ENCODE results near the gene ASPDH. TPM values are rescaled to one million over a fixed set of nuclear protein-coding genes. Genes with fewer than 3 reads are reported as not detected.
A peak's percentile ranks its signal among the peaks of the same experiment; 100 is the strongest.

ASPDH gene
- total RNA-seq, 1 experiment from 2014 or later: not detected

DNA sequence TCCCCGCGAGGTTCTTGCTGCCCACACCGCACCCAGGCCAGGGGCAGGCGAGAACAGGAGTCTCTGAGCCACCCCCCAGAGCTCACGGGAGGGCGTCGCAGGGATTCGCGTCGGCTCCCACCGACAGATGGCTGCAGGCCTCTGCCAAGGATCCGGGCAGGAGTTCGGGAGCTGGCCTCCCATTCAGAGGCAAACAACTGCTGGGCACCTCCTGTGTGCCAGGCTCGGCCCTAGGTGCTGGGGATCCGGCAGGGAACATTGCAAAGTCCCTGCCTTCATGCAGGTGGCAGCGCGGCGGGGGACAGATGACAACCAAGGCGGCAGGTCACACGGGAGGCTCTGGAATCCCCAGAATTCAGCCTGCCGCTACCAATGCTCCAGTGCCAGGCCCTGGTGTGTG, 29.2 kb upstream of the ASPDH start:
- Histone ChIP-seq H3K9me2 (ENCODE audit: insufficient read depth) (no peaks in the 10 kb centered on the region), H3K4me2 (ENCODE audit: low read length) (no peak overlapping the region), H4K20me1 (ENCODE audit: insufficient read depth) (no peaks in the 10 kb centered on the region), H3K4me3 (replicated peaks in 1 of 2; ENCODE audit: low read depth in 1 of 2, low read length in 2 of 2) (no peak overlapping the region), H3K27ac (ENCODE audit: low read depth, low read length) (no peak overlapping the region), H3K36me3 (ENCODE audit: control insufficient read depth in 1 of 2, insufficient read depth in 2 of 2, low read length in 2 of 2) (no peaks in the 10 kb centered on the region), H2AFZ (ENCODE audit: low read depth, low read length, poor library complexity, severe bottlenecking) (no peak overlapping the region), H3K4me1 (ENCODE audit: control insufficient read depth in 1 of 2, insufficient read depth in 2 of 2, low read length in 2 of 2) (no peaks in the 10 kb centered on the region), H3K27me3 (ENCODE audit: insufficient read depth, low read length) (no peaks in the 10 kb centered on the region), H3K79me2 (ENCODE audit: insufficient read depth, low read length) (no peaks in the 10 kb centered on the region), H3K9me3 (ENCODE audit: control insufficient read depth in 1 of 2, insufficient read depth in 1 of 2, low read depth in 1 of 2, low read length in 2 of 2) (no peaks in the 10 kb centered on the region), H3K9ac (ENCODE audit: low read length) (no peak overlapping the region)
- ChIA-PET RAD21 (ENCODE audit: low non-redundant PET in 1 of 2, low total read pairs in 2 of 2, uncharacterized antibody in 2 of 2, unreplicated experiment in 2 of 2) (no interaction called here), CTCF (no interaction called here), POLR2A (no interaction called here)
- intact Hi-C loops (cut with micrococcal nuclease): no loop called here
- DNase-seq (ENCODE audit: low read depth, low spot score) (no peak), ATAC-seq (no peak)
- BruUV-seq (replicated peaks): no TSS peak
- no peak for TF ChIP-seq CBX3 (IDR thresholded peaks at IDR 0.05; ENCODE audit: low read depth)
- no peak for TF ChIP-seq YY1 (IDR thresholded peaks at IDR 0.05; ENCODE audit: extremely low read depth, insufficient replicate concordance, low read depth, low read length)

DNA sequence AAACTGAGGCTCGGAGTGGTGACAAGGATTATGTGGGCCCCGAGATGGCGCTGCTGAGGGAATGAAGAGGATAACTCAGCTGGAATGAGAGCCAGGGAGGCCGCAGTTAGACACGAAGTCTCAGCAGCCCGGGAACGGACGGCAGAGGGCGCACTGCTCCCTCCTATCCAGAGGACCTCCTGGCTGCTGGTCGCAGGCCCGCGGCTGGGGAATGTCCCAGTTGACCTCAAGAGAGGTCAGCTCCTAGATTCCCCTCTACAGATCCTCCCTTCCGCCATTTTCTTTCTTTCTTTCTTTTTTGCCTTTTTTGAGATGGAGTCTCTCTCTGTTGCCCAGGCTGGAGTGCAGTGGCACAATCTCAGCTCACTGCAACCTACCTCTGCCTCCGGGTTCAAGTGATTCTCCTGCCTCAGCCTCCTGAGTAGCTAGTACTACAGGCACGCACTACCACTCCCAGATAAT, 24.1 kb upstream of the ASPDH start:
- H3K79me2 ChIP-seq (ENCODE audit: insufficient read depth, low read length): no peaks in the 10 kb centered on the region
- no peak overlapping the region for H3K9ac ChIP-seq (ENCODE audit: low read length)
- TF ChIP-seq RAD21 (IDR thresholded peaks at IDR 0.05; ENCODE audit: low read depth) (peak; percentile 88), SP1 (IDR thresholded peaks at IDR 0.05; ENCODE audit: low read depth) (no peak), ZFX (IDR thresholded peaks at IDR 0.05) (no peak), JUND (IDR thresholded peaks at IDR 0.05) (no peak), SRF (IDR thresholded peaks at IDR 0.05; ENCODE audit: low read depth) (no peak), CBX3 (IDR thresholded peaks at IDR 0.05; ENCODE audit: low read depth) (peak; percentile 68; the same call in 1 of the 2 replicates), YY1 (IDR thresholded peaks at IDR 0.05; ENCODE audit: extremely low read depth, insufficient replicate concordance, low read depth, low read length) (peak; percentile 20), EZH2phosphoT487 (IDR thresholded peaks at IDR 0.05; ENCODE audit: borderline replicate concordance) (no peak)
- TF ChIP-seq, protein P1, sequence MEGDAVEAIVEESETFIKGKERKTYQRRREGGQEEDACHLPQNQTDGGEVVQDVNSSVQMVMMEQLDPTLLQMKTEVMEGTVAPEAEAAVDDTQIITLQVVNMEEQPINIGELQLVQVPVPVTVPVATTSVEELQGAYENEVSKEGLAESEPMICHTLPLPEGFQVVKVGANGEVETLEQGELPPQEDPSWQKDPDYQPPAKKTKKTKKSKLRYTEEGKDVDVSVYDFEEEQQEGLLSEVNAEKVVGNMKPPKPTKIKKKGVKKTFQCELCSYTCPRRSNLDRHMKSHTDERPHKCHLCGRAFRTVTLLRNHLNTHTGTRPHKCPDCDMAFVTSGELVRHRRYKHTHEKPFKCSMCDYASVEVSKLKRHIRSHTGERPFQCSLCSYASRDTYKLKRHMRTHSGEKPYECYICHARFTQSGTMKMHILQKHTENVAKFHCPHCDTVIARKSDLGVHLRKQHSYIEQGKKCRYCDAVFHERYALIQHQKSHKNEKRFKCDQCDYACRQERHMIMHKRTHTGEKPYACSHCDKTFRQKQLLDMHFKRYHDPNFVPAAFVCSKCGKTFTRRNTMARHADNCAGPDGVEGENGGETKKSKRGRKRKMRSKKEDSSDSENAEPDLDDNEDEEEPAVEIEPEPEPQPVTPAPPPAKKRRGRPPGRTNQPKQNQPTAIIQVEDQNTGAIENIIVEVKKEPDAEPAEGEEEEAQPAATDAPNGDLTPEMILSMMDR (IDR thresholded peaks at IDR 0.05 in 2 of 3, conservative IDR thresholded peaks at IDR 0.05 in 1 of 3; ENCODE audit: borderline replicate concordance in 1 of 3, insufficient read depth in 1 of 3, low read depth in 2 of 3, low read length in 2 of 3): peak; percentile 93 to 98 (median 95)
- H3K9me2 ChIP-seq (ENCODE audit: insufficient read depth): no peaks in the 10 kb centered on the region
- H3K27ac ChIP-seq (ENCODE audit: low read depth, low read length): no peak overlapping the region
- H3K4me3 ChIP-seq (replicated peaks in 1 of 2; ENCODE audit: low read depth in 1 of 2, low read length in 2 of 2): no peak overlapping the region
- H3K4me1 ChIP-seq (ENCODE audit: control insufficient read depth in 1 of 2, insufficient read depth in 2 of 2, low read length in 2 of 2): no peaks in the 10 kb centered on the region
- intact Hi-C loops (cut with micrococcal nuclease): loop anchor here (1.0 to 10.0 kb wide), 4 partner anchors 117 to 385 kb away; no protein-coding TSS in a partner anchor
- no peak overlapping the region for H2AFZ ChIP-seq (ENCODE audit: low read depth, low read length, poor library complexity, severe bottlenecking)
- H3K27me3 ChIP-seq (ENCODE audit: insufficient read depth, low read length): no peaks in the 10 kb centered on the region
- ChIA-PET POLR2A (no interaction called here), CTCF (interaction anchor here (0.7 to 3.6 kb wide), 12 partner anchors 9 to 559 kb away, joined by 3 to 40 read pairs (median 8); partner anchors contain the start of genes JOSD2 and KCNC3), RAD21 (ENCODE audit: low non-redundant PET in 1 of 2, low total read pairs in 2 of 2, uncharacterized antibody in 2 of 2, unreplicated experiment in 2 of 2) (interaction anchor here (0.6 to 2.1 kb wide), 5 partner anchors 13 to 246 kb away, joined by 3 to 7 read pairs (median 3); no protein-coding TSS in a partner anchor)
- H3K4me2 ChIP-seq (ENCODE audit: low read length): no peak overlapping the region
- H4K20me1 ChIP-seq (ENCODE audit: insufficient read depth): no peaks in the 10 kb centered on the region
- no TSS peak for BruUV-seq (replicated peaks)
- peaks cover 7 to 12% of the 10 kb centered on the region in 2 experiments; a peak in 3 of 4 replicates for H3K9me3 ChIP-seq (ENCODE audit: control insufficient read depth in 1 of 2, insufficient read depth in 1 of 2, low read depth in 1 of 2, low read length in 2 of 2)
- DNase-seq (ENCODE audit: low read depth, low spot score): peak; percentile 79
- ATAC-seq: peak; percentile 97
- H3K36me3 ChIP-seq (ENCODE audit: control insufficient read depth in 1 of 2, insufficient read depth in 2 of 2, low read length in 2 of 2): no peaks in the 10 kb centered on the region
